Keratinocyte (primary cell): ENCODE data around the gene RAB11A.

Experiments
- EZH2 ChIP-seq: IDR thresholded peaks from one replicate; pipeline ENCODE4 v1.6.1; 2012; ENCODE audit warnings: inconsistent platforms, mild to moderate bottlenecking, low read length, moderate library complexity
- TF ChIP-seq, protein P1 (sequence below), 3 experiments: IDR thresholded peaks in 1 of 3; conservative IDR thresholded peaks in 1 of 3; optimal IDR thresholded peaks in 1 of 3; 2 replicates in 2 of 3; 3 replicates in 1 of 3; pipeline versions ENCODE3 to v1.5.1; 2011; ENCODE audit warnings: low read length in 3 of 3, mild to moderate bottlenecking in 3 of 3, moderate library complexity in 2 of 3, control low read depth in 1 of 3, inconsistent platforms in 1 of 3; ENCODE audit not compliant: insufficient read depth in 2 of 3; ENCODE audit errors: extremely low read depth in 1 of 3

GRCh38 chr15:65917936-65918335 lies 48.6 kb downstream of the RAB11A start:
- TF ChIP-seq, protein P1, sequence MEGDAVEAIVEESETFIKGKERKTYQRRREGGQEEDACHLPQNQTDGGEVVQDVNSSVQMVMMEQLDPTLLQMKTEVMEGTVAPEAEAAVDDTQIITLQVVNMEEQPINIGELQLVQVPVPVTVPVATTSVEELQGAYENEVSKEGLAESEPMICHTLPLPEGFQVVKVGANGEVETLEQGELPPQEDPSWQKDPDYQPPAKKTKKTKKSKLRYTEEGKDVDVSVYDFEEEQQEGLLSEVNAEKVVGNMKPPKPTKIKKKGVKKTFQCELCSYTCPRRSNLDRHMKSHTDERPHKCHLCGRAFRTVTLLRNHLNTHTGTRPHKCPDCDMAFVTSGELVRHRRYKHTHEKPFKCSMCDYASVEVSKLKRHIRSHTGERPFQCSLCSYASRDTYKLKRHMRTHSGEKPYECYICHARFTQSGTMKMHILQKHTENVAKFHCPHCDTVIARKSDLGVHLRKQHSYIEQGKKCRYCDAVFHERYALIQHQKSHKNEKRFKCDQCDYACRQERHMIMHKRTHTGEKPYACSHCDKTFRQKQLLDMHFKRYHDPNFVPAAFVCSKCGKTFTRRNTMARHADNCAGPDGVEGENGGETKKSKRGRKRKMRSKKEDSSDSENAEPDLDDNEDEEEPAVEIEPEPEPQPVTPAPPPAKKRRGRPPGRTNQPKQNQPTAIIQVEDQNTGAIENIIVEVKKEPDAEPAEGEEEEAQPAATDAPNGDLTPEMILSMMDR (optimal IDR thresholded peaks at IDR 0.05 in 1 of 3, IDR thresholded peaks at IDR 0.05 in 1 of 3, conservative IDR thresholded peaks at IDR 0.05 in 1 of 3; ENCODE audit: extremely low read depth in 1 of 3, insufficient read depth in 2 of 3, low read length in 3 of 3) = no peak
- no peak for TF ChIP-seq EZH2
